Gastroesophageal sphincter (tissue), 4 donors: ENCODE measurements around the gene TUSC2. TPM values are rescaled to one million over a fixed set of nuclear protein-coding genes. Genes with fewer than 3 reads are reported as not detected.

Source experiments
- ATAC-seq: fragments of 150-250 bp; one replicate; pipeline ENCODE4 v1.9.1; 2016; ENCODE audit warnings: mild to moderate bottlenecking, moderate library complexity
- H3K27ac ChIP-seq, 4 donors: fragments of 200-600 bp; sonication (generic) in 3 of 4; 1 replicate in 3 of 4; 2 replicates in 1 of 4; pipeline ENCODE4 v1.5.1; 2016 to 2019
- H3K27me3 ChIP-seq: fragments of 200-600 bp; sonication (generic); one replicate; pipeline ENCODE4 v1.5.1; 2019
- H3K36me3 ChIP-seq, 2 donors: fragments of 200-600 bp; sonication (generic); one replicate each; pipeline ENCODE4 v1.5.1; 2019; ENCODE audit warnings: control low read depth in 1 of 2
- H3K4me1 ChIP-seq, 3 donors: fragments of 200-600 bp; sonication (generic); 1 replicate in 2 of 3; 2 replicates in 1 of 3; pipeline ENCODE4 v1.5.1; 2016 to 2019; ENCODE audit warnings: control low read depth in 2 of 3
- H3K4me3 ChIP-seq, 2 donors: fragments of 200-600 bp; sonication (generic); one replicate each; pipeline ENCODE4 v1.5.1; 2019; ENCODE audit warnings: mild to moderate bottlenecking in 1 of 2, moderate library complexity in 1 of 2
- H3K9me3 ChIP-seq, 3 donors: fragments of 200-600 bp; sonication (generic); one replicate each; pipeline ENCODE4 v1.5.1; 2017 to 2019; ENCODE audit warnings: control low read depth in 2 of 3
- CTCF ChIP-seq, 4 experiments: fragments of 200-600 bp in 2 of 4; fragments of 450-650 bp in 2 of 4; sonication (generic) in 1 of 4; IDR thresholded peaks; one replicate each; pipeline ENCODE4 v1.5.1; 2017 to 2019; ENCODE audit warnings: antibody characterized with exemption in 4 of 4, mild to moderate bottlenecking in 2 of 4, moderate library complexity in 2 of 4
- EP300 ChIP-seq: sonication (generic); formaldehyde crosslinking; IDR thresholded peaks from one replicate; pipeline ENCODE4 v1.6.1; 2017; ENCODE audit warnings: antibody characterized with exemption, mild to moderate bottlenecking
- POLR2A ChIP-seq, 2 donors: fragments of 450-650 bp; IDR thresholded peaks; one replicate each; pipeline ENCODE4 v1.6.1; 2017; ENCODE audit warnings: antibody characterized with exemption in 2 of 2, mild to moderate bottlenecking in 2 of 2, moderate library complexity in 1 of 2
- POLR2AphosphoS5 ChIP-seq: sonication (generic); formaldehyde crosslinking; IDR thresholded peaks from one replicate; pipeline ENCODE4 v1.6.1; 2017; ENCODE audit warnings: antibody characterized with exemption
- WGBS, 2 donors: methylation state at CpG; one replicate each; pipeline ENCODE4 v1.1.5; 2018; ENCODE audit warnings: low coverage in 1 of 2; 5-methylcytosine and 5-hydroxymethylcytosine counted together
- total RNA-seq, 4 donors: library from RNA; depleted of rRNA; stranded (reverse); fragments of >200 nt; gene quantifications; one replicate each; pipeline ENCODE4 v1.1.0, GENCODE V29; 2016

Gene TUSC2
- total RNA-seq, 4 donors from 2014 or later: 23.8 to 36.2 (median 31.3) TPM

- no peaks in the 10 kb centered on the region for H3K9me3 ChIP-seq
- H3K27ac ChIP-seq: no peak overlapping the region
- 52 to 65% methylated on average over 4 to 6 of the region's 8 CpGs for WGBS, 2 donors
- H3K4me3 ChIP-seq: peak overlapping the region in 1 of 2 donors; percentile 48
- H3K4me1 ChIP-seq: peaks cover 0 to 68% (median 37%) of the 10 kb centered on the region in 3 donors
- ATAC-seq: no peak
- TF ChIP-seq POLR2A (IDR thresholded peaks at IDR 0.05) (no peak), POLR2AphosphoS5 (no peak), EP300 (no peak), CTCF (IDR thresholded peaks at IDR 0.05) (no peak)
- no peaks in the 10 kb centered on the region for H3K27me3 ChIP-seq
- peaks cover 0 to 20% of the 10 kb centered on the region in 2 donors for H3K36me3 ChIP-seq
Observed at GRCh38 chr3:50345008-50345407, 17.0 kb upstream of the TUSC2 start.

DNA sequence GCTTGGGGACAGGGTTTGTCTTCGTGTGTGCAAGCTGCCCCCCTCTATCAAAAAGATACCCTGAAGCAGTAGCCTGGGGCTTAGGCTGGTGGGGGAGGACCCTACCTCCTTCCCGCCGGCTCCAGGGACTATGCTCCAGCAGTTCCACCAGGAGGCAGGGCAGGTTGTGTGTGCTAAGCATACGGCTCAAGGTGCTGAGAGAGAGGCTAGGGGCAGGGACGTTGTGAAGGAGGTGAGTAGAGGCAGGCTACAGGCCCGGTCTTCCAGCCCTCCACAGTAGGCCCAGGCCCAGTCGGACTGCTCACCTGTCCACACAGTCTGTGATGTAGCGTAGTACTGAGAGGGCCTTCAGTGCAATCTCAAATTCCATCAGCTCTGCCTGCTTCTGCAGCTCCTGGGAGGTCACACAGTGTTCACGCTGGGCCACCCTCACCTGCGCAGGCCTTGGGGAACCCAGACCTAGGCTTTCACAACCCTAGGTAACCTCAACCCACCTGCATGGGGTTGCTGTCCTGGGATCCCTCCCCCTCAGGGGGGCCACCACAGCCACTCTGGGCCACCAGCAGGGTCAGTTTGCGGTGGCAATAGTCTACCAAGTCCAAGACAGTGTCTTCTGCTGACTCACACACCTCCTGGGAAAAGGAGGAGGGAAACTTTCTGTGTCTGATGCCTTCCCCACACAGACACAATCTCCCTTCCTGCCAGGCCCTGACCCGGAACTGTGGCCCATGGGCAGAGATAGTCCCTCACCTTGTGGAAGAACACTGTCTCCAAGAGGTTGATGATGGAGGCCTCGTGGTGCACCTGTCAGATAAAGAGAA is 15.0 kb upstream of the TUSC2 start:
- 75% methylated on average over 8 of the region's 13 CpGs; no CpG with 5 or more reads in 1 of the 2 donors for WGBS, 2 donors
- Histone ChIP-seq H3K27ac (no peak overlapping the region), H3K9me3 (no peaks in the 10 kb centered on the region)

DNA sequence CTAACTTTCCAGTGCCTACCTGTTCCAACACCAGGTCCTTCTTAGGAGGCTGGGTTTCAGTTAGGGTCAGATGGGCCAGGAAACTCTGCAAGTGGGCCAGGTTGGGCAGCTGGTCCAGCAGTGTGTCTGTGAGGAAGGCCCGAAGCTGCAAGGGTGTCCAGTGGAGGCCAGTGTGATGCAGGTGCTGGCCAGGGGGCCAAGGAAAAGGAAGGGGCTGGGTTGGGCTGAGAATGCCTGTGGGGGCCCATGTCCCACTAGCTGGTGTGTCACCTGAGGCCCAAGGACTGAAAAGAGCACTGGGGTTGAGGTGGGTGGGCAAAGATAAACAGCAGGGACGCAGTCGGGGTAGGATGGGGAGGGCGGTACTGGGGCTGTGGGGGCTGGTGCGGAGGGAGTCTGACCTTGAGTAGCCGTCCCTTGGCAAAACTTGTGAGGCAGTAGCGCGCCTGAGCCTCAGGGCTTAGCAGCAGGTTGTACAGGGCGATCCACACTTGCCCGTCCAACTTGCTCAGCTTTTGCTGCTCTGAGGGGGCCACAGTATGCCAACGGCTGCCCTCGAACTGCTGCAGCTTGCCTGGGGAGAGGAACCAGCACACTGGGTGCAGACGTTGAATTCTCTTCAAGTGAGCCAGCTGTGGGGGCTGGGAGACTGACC is 14.1 kb upstream of the TUSC2 start:
- peaks cover 0 to 68% (median 36%) of the 10 kb centered on the region in 3 donors for H3K4me1 ChIP-seq
- H3K9me3 ChIP-seq: no peaks in the 10 kb centered on the region
- no peak for TF ChIP-seq EP300
- no peak for TF ChIP-seq POLR2A (IDR thresholded peaks at IDR 0.05)
- no peak for TF ChIP-seq CTCF (IDR thresholded peaks at IDR 0.05)
- TF ChIP-seq POLR2AphosphoS5: no peak
- H3K36me3 ChIP-seq: no peaks in the 10 kb centered on the region
- no peak for ATAC-seq
- H3K27me3 ChIP-seq: no peaks in the 10 kb centered on the region
- WGBS, 2 donors: 94% methylated on average over 8 of the region's 13 CpGs; no CpG with 5 or more reads in 1 of the 2 donors
- H3K27ac ChIP-seq: peak overlapping the region in 1 of 4 donors; percentile 94
- H3K4me3 ChIP-seq: no peak overlapping the region

More for the DNA sequence above, 15.0 kb upstream of the TUSC2 start:
- H3K4me1 ChIP-seq: peaks cover 0 to 70% (median 35%) of the 10 kb centered on the region in 3 donors
- no peak overlapping the region for H3K4me3 ChIP-seq
- H3K27me3 ChIP-seq: no peaks in the 10 kb centered on the region
- no peak for ATAC-seq
- H3K36me3 ChIP-seq: peaks cover 0 to 6% of the 10 kb centered on the region in 2 donors
- TF ChIP-seq POLR2AphosphoS5 (no peak), CTCF (IDR thresholded peaks at IDR 0.05) (no peak), POLR2A (IDR thresholded peaks at IDR 0.05) (no peak), EP300 (no peak)

DNA sequence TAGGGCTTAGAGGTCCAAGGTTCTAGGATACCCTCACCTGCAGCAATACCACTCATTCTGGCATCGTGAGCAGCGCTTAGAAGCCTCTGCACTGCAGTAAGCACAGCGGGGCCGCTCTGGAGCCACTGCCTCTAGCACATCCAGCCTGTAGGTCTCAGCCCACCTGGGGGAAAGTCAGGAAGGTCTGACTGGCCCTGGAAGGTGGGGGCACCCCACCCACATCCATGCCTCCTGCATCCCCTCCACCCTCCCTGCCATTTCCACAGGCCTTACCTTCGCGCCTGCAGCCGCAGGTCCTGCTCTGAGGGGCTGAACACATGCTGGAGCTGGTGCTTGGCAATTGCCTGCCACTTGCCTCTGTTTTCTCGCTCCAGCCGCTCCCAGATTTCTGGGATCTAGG is 13.5 kb upstream of the TUSC2 start:
- peak overlapping the region in 3 of 4 donors; percentile 91 to 99 (median 94) for H3K27ac ChIP-seq
- TF ChIP-seq POLR2A (IDR thresholded peaks at IDR 0.05) (no peak), CTCF (IDR thresholded peaks at IDR 0.05) (no peak), EP300 (no peak), POLR2AphosphoS5 (no peak)
- no peak for ATAC-seq

More for the DNA sequence above, 13.5 kb upstream of the TUSC2 start:
- WGBS, 2 donors: no CpG with 5 or more reads among the region's 9 CpGs
- H3K36me3 ChIP-seq: no peaks in the 10 kb centered on the region
- H3K9me3 ChIP-seq: no peaks in the 10 kb centered on the region
- H3K4me1 ChIP-seq: peaks cover 0 to 66% (median 36%) of the 10 kb centered on the region in 3 donors
- H3K4me3 ChIP-seq: peak overlapping the region in 1 of 2 donors; percentile 65
- H3K27me3 ChIP-seq: no peaks in the 10 kb centered on the region
